ENCODE results near the gene EYA2. TPM values are rescaled to one million over a fixed set of nuclear protein-coding genes. Genes with fewer than 3 reads are reported as not detected.

The EYA2 gene
- total and polyA plus RNA-seq, 5 experiments from 2014 or later: not detected

GRCh38 chr20:47118206-47118605 is 223.6 kb downstream of the EYA2 start:
- H3K4me3 Mint-ChIP-seq: no peak overlapping the region
- H3K9me3 Mint-ChIP-seq: peaks cover 0 to 4% (median 0%) of the 10 kb centered on the region in 9 donors
- peak overlapping the region in 1 of 10 donors; percentile 77 for H3K27ac Mint-ChIP-seq
- ATAC-seq (no peak), DNase-seq (no peak)
- H3K27me3 Mint-ChIP-seq: peaks cover 14 to 49% (median 26%) of the 10 kb centered on the region in 5 donors
- POLR2A ChIA-PET: no interaction called here
- no peaks in the 10 kb centered on the region for H3K36me3 Mint-ChIP-seq
- no peaks in the 10 kb centered on the region for H3K4me1 Mint-ChIP-seq

GRCh38 chr20:47118641-47119040 is 224.0 kb downstream of the EYA2 start:
- no peak for DNase-seq
- Mint-ChIP-seq H3K36me3 (no peaks in the 10 kb centered on the region), H3K27ac (no peak overlapping the region), H3K4me1 (no peaks in the 10 kb centered on the region), H3K27me3 (peaks cover 14 to 49% (median 26%) of the 10 kb centered on the region in 5 donors), H3K4me3 (no peak overlapping the region), H3K9me3 (peaks cover 0 to 4% (median 0%) of the 10 kb centered on the region in 9 donors)
- ATAC-seq: no peak
- POLR2A ChIA-PET: no interaction called here

- POLR2A ChIA-PET: no interaction called here
- Mint-ChIP-seq H3K27me3 (peaks cover 14 to 45% (median 22%) of the 10 kb centered on the region in 5 donors), H3K9me3 (peaks cover 0 to 3% (median 0%) of the 10 kb centered on the region in 9 donors), H3K4me1 (no peaks in the 10 kb centered on the region), H3K27ac (no peak overlapping the region), H3K36me3 (no peaks in the 10 kb centered on the region), H3K4me3 (no peak overlapping the region)
- ATAC-seq (no peak), DNase-seq (no peak)
These were observed 225.8 kb downstream of the EYA2 start for GRCh38 chr20:47120346-47120936.

- Mint-ChIP-seq H3K36me3 (no peaks in the 10 kb centered on the region), H3K27me3 (peaks cover 11 to 39% (median 26%) of the 10 kb centered on the region in 5 donors), H3K4me3 (no peak overlapping the region), H3K4me1 (no peaks in the 10 kb centered on the region), H3K27ac (no peak overlapping the region), H3K9me3 (no peaks in the 10 kb centered on the region)
- POLR2A ChIA-PET: no interaction called here
- DNase-seq: no peak
- ATAC-seq: no peak
These were observed 227.9 kb downstream of the EYA2 start for GRCh38 chr20:47122560-47122959.

- Mint-ChIP-seq H3K27ac (no peak overlapping the region), H3K9me3 (no peaks in the 10 kb centered on the region), H3K4me1 (no peaks in the 10 kb centered on the region), H3K4me3 (no peak overlapping the region), H3K27me3 (peaks cover 13 to 41% (median 29%) of the 10 kb centered on the region in 5 donors), H3K36me3 (no peaks in the 10 kb centered on the region)
- DNase-seq: no peak
- POLR2A ChIA-PET: no interaction called here
- ATAC-seq: no peak
These were observed 229.6 kb downstream of the EYA2 start for GRCh38 chr20:47124181-47124717.

GRCh38 chr20:47125508-47125757 is 230.8 kb downstream of the EYA2 start:
- H3K27ac Mint-ChIP-seq: no peak overlapping the region
- POLR2A ChIA-PET: no interaction called here
- no peak for DNase-seq
- H3K9me3 Mint-ChIP-seq: no peaks in the 10 kb centered on the region
- H3K27me3 Mint-ChIP-seq: peaks cover 10 to 44% (median 24%) of the 10 kb centered on the region in 5 donors
- H3K36me3 Mint-ChIP-seq: no peaks in the 10 kb centered on the region
- H3K4me3 Mint-ChIP-seq: no peak overlapping the region
- H3K4me1 Mint-ChIP-seq: no peaks in the 10 kb centered on the region
- no peak for ATAC-seq

GRCh38 chr20:47125758-47126591 is 231.3 kb downstream of the EYA2 start:
- Mint-ChIP-seq H3K27ac (no peak overlapping the region), H3K4me1 (no peaks in the 10 kb centered on the region), H3K9me3 (no peaks in the 10 kb centered on the region), H3K27me3 (peaks cover 11 to 49% (median 26%) of the 10 kb centered on the region in 5 donors), H3K36me3 (no peaks in the 10 kb centered on the region), H3K4me3 (no peak overlapping the region)
- DNase-seq (no peak), ATAC-seq (no peak)
- POLR2A ChIA-PET: no interaction called here

GRCh38 chr20:47126709-47127108 is 232.1 kb downstream of the EYA2 start:
- H3K4me1 Mint-ChIP-seq: no peaks in the 10 kb centered on the region

GRCh38 chr20:47127546-47127945 is 232.9 kb downstream of the EYA2 start:
- Mint-ChIP-seq H3K27ac (no peak overlapping the region), H3K9me3 (no peaks in the 10 kb centered on the region), H3K4me3 (no peak overlapping the region), H3K27me3 (peaks cover 9 to 56% (median 30%) of the 10 kb centered on the region in 5 donors), H3K4me1 (no peaks in the 10 kb centered on the region), H3K36me3 (no peaks in the 10 kb centered on the region)
- POLR2A ChIA-PET: no interaction called here
- DNase-seq: no peak
- ATAC-seq: no peak

More at GRCh38 chr20:47126709-47127108, 232.1 kb downstream of the EYA2 start:
- Mint-ChIP-seq H3K9me3 (no peaks in the 10 kb centered on the region), H3K27ac (no peak overlapping the region), H3K27me3 (peaks cover 10 to 56% (median 30%) of the 10 kb centered on the region in 5 donors), H3K36me3 (no peaks in the 10 kb centered on the region), H3K4me3 (no peak overlapping the region)
- DNase-seq: no peak
- POLR2A ChIA-PET: no interaction called here
- no peak for ATAC-seq

GRCh38 chr20:47127999-47128398 is 233.4 kb downstream of the EYA2 start:
- H3K9me3 Mint-ChIP-seq: no peaks in the 10 kb centered on the region
- no peak overlapping the region for H3K4me3 Mint-ChIP-seq
- POLR2A ChIA-PET: no interaction called here
- H3K27me3 Mint-ChIP-seq: peaks cover 9 to 56% (median 30%) of the 10 kb centered on the region in 5 donors
- ATAC-seq (no peak), DNase-seq (no peak)
- no peaks in the 10 kb centered on the region for H3K36me3 Mint-ChIP-seq
- no peaks in the 10 kb centered on the region for H3K4me1 Mint-ChIP-seq
- H3K27ac Mint-ChIP-seq: no peak overlapping the region

GRCh38 chr20:47129306-47129705 is 234.7 kb downstream of the EYA2 start:
- no peaks in the 10 kb centered on the region for H3K36me3 Mint-ChIP-seq
- DNase-seq (no peak), ATAC-seq (no peak)
- H3K4me1 Mint-ChIP-seq: no peaks in the 10 kb centered on the region
- POLR2A ChIA-PET: no interaction called here
- H3K27ac Mint-ChIP-seq: no peak overlapping the region
- H3K9me3 Mint-ChIP-seq: no peaks in the 10 kb centered on the region
- no peak overlapping the region for H3K4me3 Mint-ChIP-seq
- H3K27me3 Mint-ChIP-seq: peaks cover 9 to 64% (median 31%) of the 10 kb centered on the region in 5 donors

GRCh38 chr20:47133809-47134456 is 239.3 kb downstream of the EYA2 start:
- Mint-ChIP-seq H3K9me3 (no peaks in the 10 kb centered on the region), H3K27me3 (peaks cover 4 to 33% (median 15%) of the 10 kb centered on the region in 5 donors), H3K4me3 (no peak overlapping the region), H3K36me3 (no peaks in the 10 kb centered on the region), H3K4me1 (no peaks in the 10 kb centered on the region), H3K27ac (no peak overlapping the region)
- no peak for DNase-seq
- POLR2A ChIA-PET: no interaction called here
- no peak for ATAC-seq

- H3K27ac Mint-ChIP-seq: no peak overlapping the region
- DNase-seq (no peak), ATAC-seq (no peak)
- H3K4me1 Mint-ChIP-seq: no peaks in the 10 kb centered on the region
- H3K9me3 Mint-ChIP-seq: peaks cover 0 to 9% (median 0%) of the 10 kb centered on the region in 9 donors
- peaks cover 0 to 5% (median 0%) of the 10 kb centered on the region in 3 donors for H3K36me3 Mint-ChIP-seq
- no peak overlapping the region for H3K4me3 Mint-ChIP-seq
- POLR2A ChIA-PET: no interaction called here
- peaks cover 0 to 11% (median 4%) of the 10 kb centered on the region in 5 donors for H3K27me3 Mint-ChIP-seq
These were observed 242.1 kb downstream of the EYA2 start for GRCh38 chr20:47136782-47137181.

All from naive thymus-derived CD8-positive, alpha-beta T cell (primary cell).